Right atrium auricular region (tissue), 2 donors: Measurements from ENCODE around the gene DPP10. TPM values are rescaled to one million over a fixed set of nuclear protein-coding genes. Genes with fewer than 3 reads are reported as not detected.
"Not testable (repeated sequence)": the region's sequence is repeated elsewhere in the genome, so short reads cannot be mapped to it uniquely, and the experiment has no call there.

Experiments used
- DNase-seq: peaks from one replicate; pipeline ENCODE4 v3.0.0-alpha.2; 2019; ENCODE audit warnings: low spot score
- H3K27ac ChIP-seq, 2 donors: fragments of 200-600 bp; sonication (generic); 1 replicate in 1 of 2; 2 replicates in 1 of 2; pipeline ENCODE4 v1.5.1; 2016 to 2019
- H3K27me3 ChIP-seq, 2 donors: fragments of 200-600 bp; sonication (generic); one replicate each; pipeline versions ENCODE4 v1.5.1 to v1.6.0; 2017 to 2019
- H3K36me3 ChIP-seq: fragments of 200-600 bp; sonication (generic); one replicate; pipeline ENCODE4 v1.5.1; 2016
- H3K4me1 ChIP-seq, 2 donors: fragments of 200-600 bp; sonication (generic); one replicate each; pipeline versions ENCODE4 v1.5.1 to v1.6.0; 2017 to 2019
- H3K4me3 ChIP-seq, 2 donors: fragments of 200-600 bp; sonication (generic); 1 replicate in 1 of 2; 2 replicates in 1 of 2; pipeline ENCODE4 v1.5.1; 2017 to 2019; ENCODE audit warnings: mild to moderate bottlenecking in 1 of 2, moderate library complexity in 1 of 2
- H3K9me3 ChIP-seq, 2 donors: fragments of 200-600 bp; sonication (generic); one replicate each; pipeline ENCODE4 v1.5.1; 2019
- CTCF ChIP-seq, 2 donors: fragments of 200-600 bp; sonication (generic); IDR thresholded peaks; one replicate each; pipeline ENCODE4 v1.5.1; 2019; ENCODE audit warnings: antibody characterized with exemption in 2 of 2
- total RNA-seq, 2 donors: library from RNA; depleted of rRNA; stranded (reverse); fragments of >200 nt; gene quantifications; one replicate each; pipeline ENCODE4 v1.1.0, GENCODE V29; 2016

Gene DPP10
- total RNA-seq, 2 donors from 2014 or later: not detected

GRCh38 chr2:114727012-114727411 lies 284.6 kb downstream of the DPP10 start:
- no peaks in the 10 kb centered on the region for H3K4me1 ChIP-seq
- no peak overlapping the region for H3K27ac ChIP-seq
- no peaks in the 10 kb centered on the region for H3K9me3 ChIP-seq
- DNase-seq: no peak
- no peak overlapping the region for H3K4me3 ChIP-seq
- TF ChIP-seq CTCF (IDR thresholded peaks at IDR 0.05): no peak
- no peaks in the 10 kb centered on the region for H3K27me3 ChIP-seq
- no peaks in the 10 kb centered on the region for H3K36me3 ChIP-seq

GRCh38 chr2:114728372-114728771 lies 285.9 kb downstream of the DPP10 start:
- no peak overlapping the region for H3K4me3 ChIP-seq
- no peaks in the 10 kb centered on the region for H3K9me3 ChIP-seq
- no peaks in the 10 kb centered on the region for H3K27me3 ChIP-seq
- TF ChIP-seq CTCF (IDR thresholded peaks at IDR 0.05): no peak
- no peak for DNase-seq
- no peak overlapping the region for H3K27ac ChIP-seq
- no peaks in the 10 kb centered on the region for H3K36me3 ChIP-seq
- no peaks in the 10 kb centered on the region for H3K4me1 ChIP-seq

GRCh38 chr2:114729026-114729425 lies 286.6 kb downstream of the DPP10 start:
- H3K27ac ChIP-seq: no peak overlapping the region
- H3K27me3 ChIP-seq: no peaks in the 10 kb centered on the region
- peak in 1 of 2 donors; percentile 51 for TF ChIP-seq CTCF (IDR thresholded peaks at IDR 0.05)
- H3K36me3 ChIP-seq: no peaks in the 10 kb centered on the region
- H3K9me3 ChIP-seq: no peaks in the 10 kb centered on the region
- no peak for DNase-seq
- no peak overlapping the region for H3K4me3 ChIP-seq
- H3K4me1 ChIP-seq: no peaks in the 10 kb centered on the region

- no peak for TF ChIP-seq CTCF (IDR thresholded peaks at IDR 0.05)
- Histone ChIP-seq H3K27me3 (no peaks in the 10 kb centered on the region), H3K4me3 (no peak overlapping the region), H3K27ac (no peak overlapping the region), H3K36me3 (no peaks in the 10 kb centered on the region), H3K4me1 (no peaks in the 10 kb centered on the region), H3K9me3 (no peaks in the 10 kb centered on the region)
- DNase-seq: no peak
Observed at GRCh38 chr2:114735126-114735525, 292.7 kb downstream of the DPP10 start.

- TF ChIP-seq CTCF (IDR thresholded peaks at IDR 0.05): no peak
Observed at GRCh38 chr2:114742245-114742644, 299.8 kb downstream of the DPP10 start.

GRCh38 chr2:114745700-114746099 lies 303.3 kb downstream of the DPP10 start:
- no peaks in the 10 kb centered on the region for H3K36me3 ChIP-seq
- H3K4me1 ChIP-seq: no peaks in the 10 kb centered on the region
- no peaks in the 10 kb centered on the region for H3K27me3 ChIP-seq
- no peak for TF ChIP-seq CTCF (IDR thresholded peaks at IDR 0.05)
- no peaks in the 10 kb centered on the region for H3K9me3 ChIP-seq
- no peak overlapping the region for H3K4me3 ChIP-seq
- no peak overlapping the region for H3K27ac ChIP-seq
- no peak for DNase-seq

More at GRCh38 chr2:114742245-114742644, 299.8 kb downstream of the DPP10 start:
- Histone ChIP-seq H3K4me3 (no peak overlapping the region), H3K27ac (no peak overlapping the region), H3K27me3 (no peaks in the 10 kb centered on the region), H3K9me3 (no peaks in the 10 kb centered on the region), H3K36me3 (no peaks in the 10 kb centered on the region), H3K4me1 (no peaks in the 10 kb centered on the region)
- no peak for DNase-seq

- not testable (repeated sequence) for H3K36me3 ChIP-seq, H3K9me3 ChIP-seq, H3K4me3 ChIP-seq, H3K4me1 ChIP-seq, DNase-seq, H3K27ac ChIP-seq, H3K27me3 ChIP-seq
Observed at GRCh38 chr2:114748175-114748574, 305.7 kb downstream of the DPP10 start.
